Measurements from ENCODE around the gene PCCA.
"Not testable (repeated sequence)": the region's sequence is repeated elsewhere in the genome, so short reads cannot be mapped to it uniquely, and the experiment has no call there.

Gene PCCA

DNA sequence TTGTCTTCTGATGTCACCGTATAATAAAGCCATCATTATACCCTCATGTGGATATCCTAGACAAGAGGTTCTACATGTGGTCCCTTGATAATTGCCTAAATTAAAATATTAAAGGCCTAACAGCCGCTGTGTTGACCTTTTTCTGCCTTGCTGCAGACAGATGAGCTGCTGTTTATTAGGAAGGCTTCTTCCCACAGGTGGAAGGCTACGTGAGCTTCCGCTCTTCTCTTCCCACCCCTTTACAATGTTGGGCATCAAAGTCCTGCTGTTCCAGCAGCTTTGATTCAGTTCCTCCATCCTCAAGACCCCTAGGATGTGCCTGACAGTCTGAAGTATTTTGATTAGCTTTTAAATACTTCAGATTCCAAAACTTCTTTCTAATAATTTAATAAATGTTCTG, 217.1 kb downstream of the PCCA start:
- no peak for DNase-seq (ENCODE audit: low read depth)

DNA sequence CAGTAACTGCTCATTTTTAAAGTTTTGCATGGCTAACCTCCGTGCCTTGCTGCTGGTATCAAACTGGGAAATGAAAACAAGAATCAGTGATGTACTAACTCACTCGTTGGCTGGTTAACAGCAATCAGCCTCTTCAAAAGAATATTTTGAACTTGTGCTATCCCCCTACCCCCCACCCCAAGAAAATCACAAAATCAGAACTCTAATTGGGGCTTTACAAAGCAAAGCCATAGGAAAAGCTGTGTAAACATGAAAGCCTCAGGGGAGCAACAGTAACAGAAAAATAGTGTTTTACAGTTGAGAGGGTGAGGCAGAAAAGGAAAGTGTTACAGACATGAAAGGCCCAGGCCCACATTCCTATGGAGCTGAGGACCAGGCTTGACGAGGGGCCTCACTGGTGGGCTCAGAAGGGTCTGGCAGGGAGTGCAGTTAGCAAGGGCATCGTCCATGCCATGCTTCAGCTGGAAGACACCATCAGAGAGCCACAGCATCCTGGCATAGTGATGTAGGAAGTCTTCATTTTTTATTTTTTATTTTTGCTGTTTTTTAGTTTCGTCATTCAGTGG, 217.6 kb downstream of the PCCA start:
- DNase-seq (ENCODE audit: low read depth) = no peak

DNA sequence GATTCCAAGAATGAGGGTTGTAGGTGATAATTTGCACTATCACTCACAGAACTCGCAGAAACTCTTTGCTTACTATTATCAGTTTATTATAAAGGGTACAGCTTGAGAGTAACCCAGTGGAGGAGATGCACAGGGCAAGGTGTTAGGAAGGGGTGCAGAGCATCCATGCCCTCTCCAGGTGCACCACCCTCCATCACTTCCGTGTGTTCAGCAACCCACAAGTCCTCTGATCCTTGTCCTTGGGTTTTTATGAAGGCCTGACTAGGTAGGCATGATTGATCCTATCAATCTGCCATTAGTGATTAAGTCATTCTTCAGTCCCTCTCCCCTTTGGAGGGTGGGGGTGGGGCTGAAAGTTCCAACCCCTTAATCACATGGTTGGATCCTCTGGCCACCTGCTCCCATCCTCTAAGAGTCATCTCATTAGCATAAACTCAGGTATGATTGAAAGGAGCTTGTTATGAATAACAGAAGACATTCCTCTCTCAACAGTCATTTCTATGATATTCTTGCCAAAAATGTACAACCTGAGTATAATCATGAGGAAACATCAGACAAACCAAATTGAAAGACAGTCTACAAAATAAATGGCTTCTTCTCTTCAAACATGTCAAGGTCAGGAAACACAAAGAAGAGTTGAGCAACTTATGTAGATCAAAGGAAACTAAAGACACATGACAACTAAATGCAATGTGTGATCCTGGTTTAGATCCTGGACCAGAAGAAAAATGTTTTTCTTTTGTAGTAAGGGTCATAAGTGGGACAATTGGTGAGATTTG, 225.4 kb downstream of the PCCA start:
- no peak for DNase-seq (ENCODE audit: low read depth)

DNA sequence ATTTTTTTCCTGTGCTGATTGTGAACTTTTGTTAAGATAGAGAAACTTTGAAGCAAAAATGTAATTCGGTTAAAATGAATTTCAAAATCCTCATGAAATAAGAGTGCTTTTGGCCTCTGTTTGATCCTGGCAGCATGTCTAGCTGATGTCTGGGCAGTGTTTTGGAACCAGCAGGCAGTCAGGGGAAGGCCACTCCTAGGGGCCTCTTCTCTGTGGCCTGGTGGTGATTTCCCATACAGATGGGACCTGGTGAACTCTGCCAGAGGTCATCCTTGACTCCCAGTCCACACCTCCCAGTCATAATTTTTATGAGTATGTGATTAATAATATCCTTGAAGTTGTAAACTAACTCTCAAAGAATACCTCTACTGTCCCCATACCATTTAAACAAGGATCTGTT, 226.6 kb downstream of the PCCA start:
- DNase-seq (ENCODE audit: low read depth) = no peak

DNA sequence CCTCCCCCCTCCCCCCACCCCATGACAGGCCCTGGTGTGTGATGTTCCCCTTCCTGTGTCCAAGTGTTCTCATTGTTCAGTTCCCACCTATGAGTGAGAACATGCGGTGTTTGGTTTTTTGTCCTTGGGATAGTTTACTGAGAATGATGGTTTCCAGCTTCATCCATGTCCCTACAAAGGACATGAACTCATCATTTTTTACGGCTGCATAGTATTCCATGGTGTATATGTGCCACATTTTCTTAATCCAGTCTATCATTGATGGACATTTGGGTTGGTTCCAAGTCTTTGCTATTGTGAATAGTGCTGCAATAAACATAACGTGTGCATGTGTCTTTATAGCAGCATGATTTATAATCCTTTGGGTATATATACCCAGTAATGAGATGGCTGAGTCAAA, 229.6 kb downstream of the PCCA start:
- not testable (repeated sequence) for DNase-seq (ENCODE audit: low read depth)

DNA sequence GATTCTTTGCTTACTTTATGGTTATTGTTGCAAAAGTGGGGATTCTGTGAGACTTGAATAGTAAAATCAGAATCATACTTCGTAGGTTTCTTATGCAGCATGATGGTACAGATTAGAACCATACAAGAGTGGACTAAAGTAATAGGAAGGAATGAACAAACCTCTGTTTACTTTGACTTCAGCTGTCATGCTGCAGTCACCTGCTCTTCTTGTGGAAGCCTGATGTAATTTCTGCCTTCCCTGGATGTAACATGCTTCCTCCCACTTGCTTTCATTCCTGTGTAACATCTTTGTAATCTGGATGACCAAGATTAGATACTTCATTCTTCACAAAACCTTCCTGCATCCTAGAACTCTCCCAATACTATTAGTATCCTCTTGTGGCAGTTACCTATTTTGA, 235.0 kb downstream of the PCCA start:
- no peak for DNase-seq (ENCODE audit: low read depth)

DNA sequence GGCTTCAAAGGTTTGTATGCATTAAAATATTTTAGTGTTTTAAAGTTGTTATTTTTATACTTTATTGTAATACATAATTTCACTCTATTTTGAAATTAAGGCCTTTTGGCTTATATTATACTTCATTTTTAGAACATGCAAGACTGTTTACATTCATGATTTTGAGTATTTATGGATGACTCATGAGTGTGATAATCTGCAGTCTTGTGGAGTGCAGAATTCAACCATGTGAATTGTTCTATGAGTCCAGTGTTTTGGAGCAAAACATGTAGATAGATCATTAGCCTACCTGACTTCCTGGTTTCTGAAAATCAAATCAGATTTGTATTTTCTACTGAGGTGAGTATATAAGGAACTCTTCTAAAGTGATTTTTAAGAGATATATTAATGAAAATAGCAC, 241.8 kb downstream of the PCCA start:
- DNase-seq (ENCODE audit: low read depth) = no peak

DNA sequence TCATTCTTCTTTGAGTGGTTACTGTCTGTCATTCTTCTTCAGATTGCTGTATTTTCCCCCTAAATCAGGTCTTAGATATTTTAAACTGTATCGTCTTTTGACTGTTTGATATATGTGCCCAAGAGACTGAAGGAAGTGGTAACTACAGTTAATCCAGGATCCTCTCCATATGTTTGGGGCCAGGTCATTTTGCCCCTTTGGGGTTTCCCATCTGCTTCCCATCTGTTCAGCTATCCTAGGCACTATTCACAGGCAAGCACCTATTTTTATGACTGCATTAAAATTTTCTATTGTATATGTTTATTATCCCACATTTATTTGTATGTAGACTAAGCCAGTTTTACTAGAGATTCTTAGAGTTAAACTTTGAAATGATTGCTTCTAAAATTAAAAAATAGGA, 244.2 kb downstream of the PCCA start:
- DNase-seq (ENCODE audit: low read depth) = no peak

DNA sequence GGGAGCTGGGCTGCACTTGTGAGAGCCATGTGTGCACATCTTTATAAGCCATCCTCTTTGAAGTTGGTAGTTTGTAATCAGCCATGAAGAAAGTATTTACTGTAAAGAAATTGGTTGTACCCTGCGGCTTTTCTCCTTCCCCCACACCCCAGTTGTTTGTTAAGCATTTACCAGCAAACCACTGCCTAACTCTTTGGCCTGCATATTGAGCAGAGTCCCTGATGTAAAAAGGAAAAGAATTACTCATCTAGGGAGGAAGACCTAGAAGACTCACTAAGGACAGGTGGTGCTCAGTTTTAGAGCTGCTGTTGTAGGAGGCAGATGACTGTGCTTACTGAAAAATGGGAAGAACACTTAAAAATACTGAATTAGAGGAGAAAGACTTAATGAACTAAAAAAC, 245.3 kb downstream of the PCCA start:
- no peak for DNase-seq (ENCODE audit: low read depth)

DNA sequence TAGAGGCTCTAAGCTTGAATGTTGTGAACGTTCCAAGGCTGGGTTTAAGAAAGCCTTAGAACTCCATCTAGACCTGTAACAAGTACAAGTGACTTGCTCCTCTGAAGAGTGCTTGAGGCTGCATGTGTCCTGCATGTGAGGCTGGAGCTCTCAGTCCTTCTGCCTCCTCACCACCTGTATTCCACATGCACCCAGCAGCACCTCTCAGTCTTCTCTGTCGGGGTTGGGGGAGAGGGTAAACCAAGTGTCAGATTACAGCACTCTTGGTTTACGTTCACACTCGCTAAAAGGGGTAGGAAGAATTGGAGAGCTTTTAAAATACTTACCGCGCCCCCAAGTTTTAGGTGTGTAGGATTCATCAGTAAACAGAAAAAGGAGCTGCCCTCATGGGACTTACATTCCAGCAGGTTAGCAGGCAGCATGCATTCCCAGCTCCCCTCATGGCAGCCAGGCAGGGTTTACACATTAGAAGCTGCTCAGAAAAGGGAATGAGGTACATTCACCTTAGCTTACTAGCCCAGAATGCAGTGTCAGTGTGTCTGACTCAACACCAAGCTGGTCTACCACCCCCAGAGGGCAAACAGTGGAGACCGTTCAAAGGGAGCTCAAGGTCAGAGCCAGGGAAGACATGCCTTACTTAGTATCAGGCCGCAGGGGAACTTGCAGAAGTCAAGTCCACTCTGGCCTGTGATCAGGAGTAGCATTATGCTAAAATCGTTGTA, 248.1 kb downstream of the PCCA start:
- no peak for DNase-seq (ENCODE audit: low read depth)

DNA sequence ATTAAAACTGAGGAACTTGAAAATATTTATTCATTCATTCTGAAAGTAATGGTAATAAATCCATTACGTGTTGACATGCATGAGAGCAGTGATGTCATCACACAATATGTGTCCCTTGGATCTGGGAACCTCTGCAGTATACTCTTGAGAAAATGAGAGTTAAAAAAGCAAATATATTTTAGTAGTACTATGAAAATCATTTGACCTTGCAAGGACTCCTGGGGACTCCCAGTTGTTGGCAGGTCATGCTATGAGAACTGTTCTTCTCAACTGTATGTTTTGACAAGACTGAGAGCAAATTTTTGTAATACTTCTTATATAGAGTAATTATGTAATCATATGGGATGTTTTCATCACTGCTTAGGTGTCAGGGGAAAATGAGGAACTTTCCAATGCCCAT, 249.4 kb downstream of the PCCA start:
- no peak for DNase-seq (ENCODE audit: low read depth)

DNA sequence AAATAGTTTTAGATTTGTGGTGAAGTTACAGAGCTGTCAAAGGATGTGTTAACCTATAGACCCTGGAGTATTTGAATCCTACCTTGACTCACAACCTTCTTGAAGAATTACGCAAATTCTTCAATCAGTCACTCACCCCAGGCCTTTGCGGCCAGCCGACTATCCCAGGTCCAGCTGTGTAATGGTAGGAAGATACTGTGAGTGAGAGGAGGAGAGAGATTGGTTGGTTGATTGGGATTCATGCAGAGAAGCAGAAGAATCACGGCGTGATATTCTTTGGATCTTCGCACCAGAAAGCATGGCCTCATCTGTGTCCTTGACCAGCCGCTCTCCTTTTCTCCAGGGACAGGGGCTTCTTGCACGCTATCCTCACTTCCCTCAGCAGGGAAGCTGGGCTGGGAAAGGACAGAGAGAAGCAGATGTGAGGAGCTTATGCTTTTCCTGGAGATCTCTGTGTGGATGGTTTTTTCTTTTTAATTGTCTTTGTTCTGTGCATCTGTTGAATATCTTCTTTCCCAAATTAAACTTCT, 250.6 kb downstream of the PCCA start:
- no peak for DNase-seq (ENCODE audit: low read depth)

DNA sequence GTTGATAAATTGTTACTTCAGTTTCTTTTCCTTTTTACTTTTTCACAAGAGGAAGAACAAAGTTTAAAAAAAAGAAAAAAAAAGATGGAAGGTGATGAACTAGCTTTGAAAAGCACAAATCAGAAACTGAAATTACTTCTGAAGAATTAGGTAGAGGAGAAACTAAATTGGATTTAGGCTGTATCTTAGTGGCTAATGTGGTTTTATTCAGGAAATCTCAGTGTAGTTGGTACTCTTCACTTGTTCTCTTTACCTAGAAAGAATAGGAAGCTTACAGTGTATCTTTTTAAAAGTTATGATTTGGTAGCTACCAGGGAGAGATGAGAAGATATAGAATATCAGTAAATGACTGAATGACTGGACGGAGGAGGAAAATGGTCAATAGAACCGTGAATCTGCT, 252.0 kb downstream of the PCCA start:
- no peak for DNase-seq (ENCODE audit: low read depth)

DNA sequence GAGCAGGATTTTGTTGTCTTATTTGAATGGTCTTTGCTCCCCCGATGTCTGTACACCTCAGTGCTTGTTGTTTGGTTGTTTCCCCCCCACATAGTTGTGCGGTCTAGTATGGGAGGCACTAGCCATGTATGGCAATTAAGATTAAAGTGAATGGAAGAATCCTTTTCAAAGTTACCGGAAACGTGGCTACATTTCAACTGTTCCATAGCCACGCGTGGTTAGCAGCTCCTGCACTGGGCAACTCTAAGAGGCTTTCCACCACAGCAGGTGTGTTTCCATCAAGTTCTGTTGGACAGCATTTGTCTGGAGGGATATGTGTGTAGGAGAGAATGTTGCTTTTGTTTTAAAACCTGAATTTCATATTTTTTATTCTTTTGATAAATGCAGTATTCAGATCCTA, 252.4 kb downstream of the PCCA start:
- DNase-seq (ENCODE audit: low read depth) = no peak

DNA sequence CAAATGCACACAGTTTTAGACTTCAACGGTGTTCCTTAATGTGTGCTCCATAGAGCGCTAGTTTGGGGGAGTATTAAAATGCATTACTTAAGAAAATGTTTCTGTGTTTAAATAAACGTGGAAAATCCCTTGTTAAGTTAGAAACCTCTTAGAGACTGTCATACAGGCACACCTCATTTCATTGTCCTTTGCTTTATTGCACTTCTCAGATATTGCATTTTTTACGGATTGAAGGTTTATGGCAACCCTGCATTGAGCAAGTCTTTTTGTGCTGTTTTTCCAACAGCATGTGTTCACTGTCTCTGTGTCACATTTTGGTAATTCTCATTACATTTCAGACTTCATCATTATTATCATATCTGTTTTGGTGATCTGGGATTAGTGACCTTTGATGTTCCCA, 255.7 kb downstream of the PCCA start:
- no peak for DNase-seq (ENCODE audit: low read depth)

DNA sequence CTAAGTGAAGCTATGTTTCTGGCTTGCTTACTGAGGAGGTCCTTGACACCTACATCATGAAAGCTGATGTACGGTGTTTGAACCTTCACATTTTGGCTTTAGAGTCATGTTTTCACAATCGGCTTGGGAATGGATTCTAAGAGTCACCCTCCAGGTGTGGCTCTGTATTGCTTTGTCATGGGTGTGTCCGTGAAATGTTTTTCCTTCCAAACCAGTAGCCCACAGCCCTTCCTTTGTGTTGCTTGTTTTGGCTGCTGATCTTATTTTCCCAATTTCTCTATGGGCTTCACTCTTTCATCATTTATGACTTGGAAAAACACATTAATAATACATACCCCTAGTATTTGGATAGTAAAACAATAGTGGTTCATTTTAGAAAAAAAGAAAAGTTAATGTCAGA, 259.1 kb downstream of the PCCA start:
- no peak for DNase-seq (ENCODE audit: low read depth)

DNA sequence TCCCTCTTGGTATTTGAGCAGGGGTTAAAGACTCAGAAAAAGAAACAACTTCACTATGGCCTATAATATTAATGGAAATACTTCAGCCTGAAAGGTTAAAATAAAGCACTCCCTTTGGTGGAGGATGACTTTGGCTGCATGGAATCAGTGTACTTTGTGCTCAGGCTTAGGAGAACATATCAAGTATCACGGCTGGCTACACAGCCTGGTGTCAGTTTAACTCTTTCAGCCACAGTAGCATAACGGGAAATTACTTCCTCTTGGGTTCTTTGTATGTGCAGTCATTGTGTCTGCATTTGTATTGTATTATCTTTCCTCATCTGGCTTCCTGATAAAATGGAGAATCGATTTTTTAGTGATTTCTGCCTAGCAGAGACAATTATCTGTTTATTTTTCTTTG, 260.7 kb downstream of the PCCA start:
- DNase-seq (ENCODE audit: low read depth) = no peak

DNA sequence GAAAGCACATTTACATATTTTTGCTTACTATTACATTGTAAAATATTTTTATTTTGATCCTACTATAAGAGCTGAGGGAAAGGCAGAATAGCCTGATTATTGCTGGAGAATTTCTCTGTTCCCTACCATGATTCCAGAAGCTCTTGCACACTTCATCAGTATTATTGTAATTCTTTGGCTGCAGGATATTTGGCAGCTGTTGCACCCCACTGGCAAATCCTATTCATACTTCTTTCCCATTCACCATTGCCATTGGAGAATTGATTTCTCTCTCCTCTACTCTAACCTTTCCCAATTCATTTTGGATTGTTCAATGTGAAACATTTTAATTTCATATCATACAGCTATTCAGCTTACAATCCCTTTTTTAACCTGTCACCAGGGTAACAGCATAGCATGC, 261.7 kb downstream of the PCCA start:
- DNase-seq (ENCODE audit: low read depth) = no peak

DNA sequence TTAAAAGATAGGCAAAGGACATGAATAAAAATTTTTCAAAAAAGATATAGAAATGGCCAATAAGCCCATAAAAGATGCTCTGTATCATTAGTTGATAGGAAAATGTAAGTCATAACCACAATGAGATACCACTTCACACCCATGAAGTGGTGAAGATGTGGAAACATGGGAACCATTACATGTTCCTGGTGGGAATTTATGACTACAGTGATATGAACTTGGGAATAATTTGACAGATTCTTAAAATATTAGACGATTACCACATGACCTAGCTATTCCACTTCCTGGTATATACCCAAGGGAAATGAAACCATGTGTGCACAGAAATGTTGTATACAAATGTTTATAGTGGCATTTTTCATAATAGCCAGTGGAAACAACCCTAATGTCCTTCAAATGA, 267.5 kb downstream of the PCCA start:
- no peak for DNase-seq (ENCODE audit: low read depth)

DNA sequence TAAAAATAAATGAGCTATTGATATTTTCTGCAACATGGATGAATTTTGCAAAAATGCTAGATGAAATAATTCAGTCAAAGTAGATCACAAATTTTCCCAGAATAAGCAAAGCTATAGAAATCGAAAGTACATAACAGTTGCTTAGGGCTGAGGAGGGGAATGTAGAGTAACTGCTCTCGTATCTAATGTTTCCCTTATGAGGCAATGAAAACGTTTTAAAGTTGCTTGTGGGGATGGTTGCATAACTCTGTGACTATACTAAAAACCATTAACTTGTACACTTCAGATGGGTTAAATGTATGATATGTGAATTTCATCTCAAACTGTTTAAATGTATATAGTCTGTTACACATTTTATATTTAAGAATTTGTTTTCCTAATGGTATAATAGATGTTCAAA, 268.0 kb downstream of the PCCA start:
- no peak for DNase-seq (ENCODE audit: low read depth)

DNA sequence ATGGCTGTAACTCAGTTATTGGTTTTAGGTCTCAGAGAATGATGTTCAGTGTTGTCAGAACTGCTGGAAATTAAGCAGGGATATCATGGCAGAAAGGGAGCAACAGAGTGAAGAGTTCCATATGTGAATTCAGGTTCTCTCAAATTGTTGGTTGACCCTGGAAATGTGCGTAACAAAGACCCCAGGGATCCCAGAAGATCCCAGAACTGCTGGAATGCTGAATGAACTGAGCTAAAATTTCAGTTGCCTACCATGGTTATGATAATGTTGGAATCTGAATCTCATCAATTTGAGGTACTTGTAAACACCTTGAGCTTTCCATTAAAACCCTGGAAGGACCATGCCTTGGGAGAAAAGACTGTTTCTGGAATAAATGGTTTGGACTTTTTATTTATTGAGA, 268.9 kb downstream of the PCCA start:
- DNase-seq (ENCODE audit: low read depth) = no peak

DNA sequence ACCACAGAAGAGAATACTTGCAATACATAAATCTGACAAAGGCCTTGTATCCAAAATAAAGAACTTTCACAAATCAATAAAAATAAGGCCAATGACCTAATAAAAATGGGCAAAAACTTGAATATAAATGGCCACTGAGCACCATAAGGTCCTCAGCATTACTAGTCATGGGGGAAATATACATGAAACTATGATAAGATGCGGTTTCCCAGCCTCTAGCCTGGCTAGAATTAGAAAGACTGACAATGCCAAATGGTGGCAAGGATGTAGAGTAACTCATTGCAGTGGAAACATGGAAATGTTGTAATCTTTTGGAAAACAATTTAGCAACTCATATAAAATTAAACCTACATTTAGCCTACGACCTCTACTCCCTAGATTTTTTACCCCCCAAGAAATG, 272.6 kb downstream of the PCCA start:
- DNase-seq (ENCODE audit: low read depth) = no peak

DNA sequence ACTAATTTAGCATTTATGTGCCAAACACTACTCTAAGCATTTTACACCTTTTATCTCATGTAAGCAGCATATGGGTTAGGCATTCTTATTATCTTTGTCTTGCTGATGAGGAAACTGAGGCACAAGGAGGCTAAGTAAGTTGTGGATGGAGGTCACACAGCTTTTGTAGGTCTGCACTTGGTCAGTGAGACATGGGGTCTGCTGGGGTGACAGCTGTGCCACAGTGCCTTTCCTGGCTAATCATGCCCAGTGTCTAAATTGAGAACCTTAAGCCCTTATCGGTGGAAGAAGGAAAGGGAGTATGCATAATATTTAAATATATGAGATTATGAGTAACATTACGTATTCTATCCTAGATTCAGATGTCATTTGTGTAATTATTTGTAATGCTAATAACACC, 273.5 kb downstream of the PCCA start:
- no peak for DNase-seq (ENCODE audit: low read depth)

Data from GM04503 (cell line).